H1 (cell line): ENCODE results near the gene PPM1D. TPM values are rescaled to one million over a fixed set of nuclear protein-coding genes. Genes with fewer than 3 reads are reported as not detected.

Source experiments
- ASH2L ChIP-seq: fragments of 200-600, 300-600 bp; sonication (generic); IDR thresholded peaks from one replicate; pipeline ENCODE4 v1.7.1; 2017; ENCODE audit warnings: low read length
- POLR2A ChIP-seq, 2 experiments: IDR thresholded peaks; 1 replicate in 1 of 2; 2 replicates in 1 of 2; pipeline ENCODE4 v1.6.1; 2011; ENCODE audit warnings: low read depth in 2 of 2, low read length in 2 of 2, mild to moderate bottlenecking in 2 of 2; ENCODE audit errors: control extremely low read depth in 1 of 2
- POU5F1 ChIP-seq: IDR thresholded peaks from 2 replicates; pipeline ENCODE4 v1.6.1; 2011; ENCODE audit warnings: low read depth, mild to moderate bottlenecking, low read length, moderate library complexity
- RAD21 ChIP-seq, 2 experiments: IDR thresholded peaks in 1 of 2; conservative IDR thresholded peaks in 1 of 2; 2 replicates each; pipeline ENCODE4 v1.6.1; 2011; ENCODE audit warnings: low read depth in 2 of 2, low read length in 2 of 2, improper control_type of control experiment in 1 of 2, inconsistent platforms in 1 of 2, mild to moderate bottlenecking in 1 of 2, moderate library complexity in 1 of 2
- SIRT6 ChIP-seq: IDR thresholded peaks from one replicate; pipeline ENCODE4 v1.7.1; 2012; ENCODE audit warnings: low read length, inconsistent platforms
- SRF ChIP-seq: IDR thresholded peaks from 2 replicates; pipeline ENCODE4 v1.6.1; 2011; ENCODE audit warnings: mild to moderate bottlenecking, low read depth, low read length, moderate library complexity
- SUZ12 ChIP-seq: fragments of 200-600 bp; sonication (generic); IDR thresholded peaks from 2 replicates; pipeline ENCODE4 v1.6.1; 2012; ENCODE audit warnings: mild to moderate bottlenecking, inconsistent platforms, low read length, moderate library complexity, mixed read lengths
- polyA plus RNA-seq, 7 experiments: library from polyadenylated mRNA; depleted of rRNA in 3 of 7; stranded (reverse) in 5 of 7; unstranded in 2 of 7; fragments of >200 nt in 5 of 7; fragments of 200-250 nt in 2 of 7; gene quantifications; 1 replicate in 5 of 7; 2 replicates in 1 of 7; 4 replicates in 1 of 7; pipeline versions ENCODE4 v1.2.1 to v1.2.3, GENCODE V29; 2011 to 2013; ENCODE audit warnings: missing spikeins in 2 of 7, mixed read lengths in 2 of 7
- total RNA-seq: library from RNA; stranded (reverse); fragmentation: NEBNext Ultra II Directional; extraction: Animal tissue kit (Norgen Biotek cat#: 25700); gene quantifications from 2 replicates; pipeline ENCODE4 v1.2.1, GENCODE V29; 2021
- TF ChIP-seq, protein P1 (sequence below): fragments of 300-600 bp; sonication (generic); IDR thresholded peaks from 2 replicates; pipeline ENCODE4 v1.7.1; 2012; ENCODE audit warnings: low read length, moderate library complexity, mild to moderate bottlenecking, inconsistent platforms; ENCODE audit not compliant: insufficient replicate concordance
- TF ChIP-seq, protein P2 (sequence below): IDR thresholded peaks from 2 replicates; pipeline ENCODE4 v1.6.1; 2011; ENCODE audit warnings: low read length, improper control_type of control experiment

Gene PPM1D
- total and polyA plus RNA-seq, 2 of the 8 experiments (the other 6 are each of a cell fraction or from before 2014, with no cell fraction given), result 5.0 to 16.7 TPM

DNA sequence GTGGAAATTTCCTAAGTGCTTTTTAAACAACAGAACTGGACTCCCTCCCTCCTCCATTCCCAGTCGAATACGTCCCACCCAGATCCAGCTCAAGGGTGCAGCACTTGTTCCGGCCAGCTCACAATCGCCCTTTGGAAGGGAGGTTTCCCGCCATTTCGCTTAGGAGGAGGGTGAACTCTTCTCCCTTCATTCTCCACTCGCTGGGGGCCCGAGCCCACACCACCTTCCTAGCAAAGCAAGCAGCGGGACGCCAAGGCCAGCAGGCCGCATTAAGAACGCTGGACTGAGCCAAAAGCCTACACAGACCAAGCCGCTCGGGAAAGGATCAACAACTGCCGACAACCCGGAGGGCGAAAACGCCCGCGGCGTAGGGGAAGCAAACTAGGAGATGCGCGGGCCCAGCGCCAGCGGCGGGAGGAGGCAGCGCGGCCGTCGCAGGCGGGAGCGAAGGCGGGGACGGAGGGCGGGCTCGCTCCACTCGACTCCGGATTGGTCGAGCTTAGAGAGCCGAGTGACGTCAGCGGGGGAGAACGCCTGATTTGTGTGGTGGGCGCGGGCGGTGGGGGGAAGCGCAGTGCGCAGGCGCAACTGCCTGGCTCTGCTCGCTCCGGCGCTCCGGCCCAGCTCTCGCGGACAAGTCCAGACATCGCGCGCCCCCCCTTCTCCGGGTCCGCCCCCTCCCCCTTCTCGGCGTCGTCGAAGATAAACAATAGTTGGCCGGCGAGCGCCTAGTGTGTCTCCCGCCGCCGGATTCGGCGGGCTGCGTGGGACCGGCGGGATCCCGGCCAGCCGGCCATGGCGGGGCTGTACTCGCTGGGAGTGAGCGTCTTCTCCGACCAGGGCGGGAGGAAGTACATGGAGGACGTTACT lies at the start of gene PPM1D (continued):
- TF ChIP-seq SRF (no peak), POLR2A (IDR thresholded peaks at IDR 0.05; ENCODE audit: control extremely low read depth in 1 of 2, low read depth in 2 of 2, low read length in 2 of 2) (peak; percentile 87 to 99), RAD21 (IDR thresholded peaks at IDR 0.05 in 1 of 2, conservative IDR thresholded peaks at IDR 0.05 in 1 of 2; ENCODE audit: low read depth in 2 of 2, low read length in 2 of 2) (no peak), SUZ12 (no peak), ASH2L (peak; percentile 71), POU5F1 (no peak), SIRT6 (no peak)
- TF ChIP-seq, protein P1, sequence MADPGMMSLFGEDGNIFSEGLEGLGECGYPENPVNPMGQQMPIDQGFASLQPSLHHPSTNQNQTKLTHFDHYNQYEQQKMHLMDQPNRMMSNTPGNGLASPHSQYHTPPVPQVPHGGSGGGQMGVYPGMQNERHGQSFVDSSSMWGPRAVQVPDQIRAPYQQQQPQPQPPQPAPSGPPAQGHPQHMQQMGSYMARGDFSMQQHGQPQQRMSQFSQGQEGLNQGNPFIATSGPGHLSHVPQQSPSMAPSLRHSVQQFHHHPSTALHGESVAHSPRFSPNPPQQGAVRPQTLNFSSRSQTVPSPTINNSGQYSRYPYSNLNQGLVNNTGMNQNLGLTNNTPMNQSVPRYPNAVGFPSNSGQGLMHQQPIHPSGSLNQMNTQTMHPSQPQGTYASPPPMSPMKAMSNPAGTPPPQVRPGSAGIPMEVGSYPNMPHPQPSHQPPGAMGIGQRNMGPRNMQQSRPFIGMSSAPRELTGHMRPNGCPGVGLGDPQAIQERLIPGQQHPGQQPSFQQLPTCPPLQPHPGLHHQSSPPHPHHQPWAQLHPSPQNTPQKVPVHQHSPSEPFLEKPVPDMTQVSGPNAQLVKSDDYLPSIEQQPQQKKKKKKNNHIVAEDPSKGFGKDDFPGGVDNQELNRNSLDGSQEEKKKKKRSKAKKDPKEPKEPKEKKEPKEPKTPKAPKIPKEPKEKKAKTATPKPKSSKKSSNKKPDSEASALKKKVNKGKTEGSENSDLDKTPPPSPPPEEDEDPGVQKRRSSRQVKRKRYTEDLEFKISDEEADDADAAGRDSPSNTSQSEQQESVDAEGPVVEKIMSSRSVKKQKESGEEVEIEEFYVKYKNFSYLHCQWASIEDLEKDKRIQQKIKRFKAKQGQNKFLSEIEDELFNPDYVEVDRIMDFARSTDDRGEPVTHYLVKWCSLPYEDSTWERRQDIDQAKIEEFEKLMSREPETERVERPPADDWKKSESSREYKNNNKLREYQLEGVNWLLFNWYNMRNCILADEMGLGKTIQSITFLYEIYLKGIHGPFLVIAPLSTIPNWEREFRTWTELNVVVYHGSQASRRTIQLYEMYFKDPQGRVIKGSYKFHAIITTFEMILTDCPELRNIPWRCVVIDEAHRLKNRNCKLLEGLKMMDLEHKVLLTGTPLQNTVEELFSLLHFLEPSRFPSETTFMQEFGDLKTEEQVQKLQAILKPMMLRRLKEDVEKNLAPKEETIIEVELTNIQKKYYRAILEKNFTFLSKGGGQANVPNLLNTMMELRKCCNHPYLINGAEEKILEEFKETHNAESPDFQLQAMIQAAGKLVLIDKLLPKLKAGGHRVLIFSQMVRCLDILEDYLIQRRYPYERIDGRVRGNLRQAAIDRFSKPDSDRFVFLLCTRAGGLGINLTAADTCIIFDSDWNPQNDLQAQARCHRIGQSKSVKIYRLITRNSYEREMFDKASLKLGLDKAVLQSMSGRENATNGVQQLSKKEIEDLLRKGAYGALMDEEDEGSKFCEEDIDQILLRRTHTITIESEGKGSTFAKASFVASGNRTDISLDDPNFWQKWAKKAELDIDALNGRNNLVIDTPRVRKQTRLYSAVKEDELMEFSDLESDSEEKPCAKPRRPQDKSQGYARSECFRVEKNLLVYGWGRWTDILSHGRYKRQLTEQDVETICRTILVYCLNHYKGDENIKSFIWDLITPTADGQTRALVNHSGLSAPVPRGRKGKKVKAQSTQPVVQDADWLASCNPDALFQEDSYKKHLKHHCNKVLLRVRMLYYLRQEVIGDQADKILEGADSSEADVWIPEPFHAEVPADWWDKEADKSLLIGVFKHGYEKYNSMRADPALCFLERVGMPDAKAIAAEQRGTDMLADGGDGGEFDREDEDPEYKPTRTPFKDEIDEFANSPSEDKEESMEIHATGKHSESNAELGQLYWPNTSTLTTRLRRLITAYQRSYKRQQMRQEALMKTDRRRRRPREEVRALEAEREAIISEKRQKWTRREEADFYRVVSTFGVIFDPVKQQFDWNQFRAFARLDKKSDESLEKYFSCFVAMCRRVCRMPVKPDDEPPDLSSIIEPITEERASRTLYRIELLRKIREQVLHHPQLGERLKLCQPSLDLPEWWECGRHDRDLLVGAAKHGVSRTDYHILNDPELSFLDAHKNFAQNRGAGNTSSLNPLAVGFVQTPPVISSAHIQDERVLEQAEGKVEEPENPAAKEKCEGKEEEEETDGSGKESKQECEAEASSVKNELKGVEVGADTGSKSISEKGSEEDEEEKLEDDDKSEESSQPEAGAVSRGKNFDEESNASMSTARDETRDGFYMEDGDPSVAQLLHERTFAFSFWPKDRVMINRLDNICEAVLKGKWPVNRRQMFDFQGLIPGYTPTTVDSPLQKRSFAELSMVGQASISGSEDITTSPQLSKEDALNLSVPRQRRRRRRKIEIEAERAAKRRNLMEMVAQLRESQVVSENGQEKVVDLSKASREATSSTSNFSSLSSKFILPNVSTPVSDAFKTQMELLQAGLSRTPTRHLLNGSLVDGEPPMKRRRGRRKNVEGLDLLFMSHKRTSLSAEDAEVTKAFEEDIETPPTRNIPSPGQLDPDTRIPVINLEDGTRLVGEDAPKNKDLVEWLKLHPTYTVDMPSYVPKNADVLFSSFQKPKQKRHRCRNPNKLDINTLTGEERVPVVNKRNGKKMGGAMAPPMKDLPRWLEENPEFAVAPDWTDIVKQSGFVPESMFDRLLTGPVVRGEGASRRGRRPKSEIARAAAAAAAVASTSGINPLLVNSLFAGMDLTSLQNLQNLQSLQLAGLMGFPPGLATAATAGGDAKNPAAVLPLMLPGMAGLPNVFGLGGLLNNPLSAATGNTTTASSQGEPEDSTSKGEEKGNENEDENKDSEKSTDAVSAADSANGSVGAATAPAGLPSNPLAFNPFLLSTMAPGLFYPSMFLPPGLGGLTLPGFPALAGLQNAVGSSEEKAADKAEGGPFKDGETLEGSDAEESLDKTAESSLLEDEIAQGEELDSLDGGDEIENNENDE, result no peak
- TF ChIP-seq, protein P2, sequence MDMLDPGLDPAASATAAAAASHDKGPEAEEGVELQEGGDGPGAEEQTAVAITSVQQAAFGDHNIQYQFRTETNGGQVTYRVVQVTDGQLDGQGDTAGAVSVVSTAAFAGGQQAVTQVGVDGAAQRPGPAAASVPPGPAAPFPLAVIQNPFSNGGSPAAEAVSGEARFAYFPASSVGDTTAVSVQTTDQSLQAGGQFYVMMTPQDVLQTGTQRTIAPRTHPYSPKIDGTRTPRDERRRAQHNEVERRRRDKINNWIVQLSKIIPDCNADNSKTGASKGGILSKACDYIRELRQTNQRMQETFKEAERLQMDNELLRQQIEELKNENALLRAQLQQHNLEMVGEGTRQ, result no peak
